C4-2B (cell line): ENCODE measurements around the gene CEP152.

ENCODE experiments used
- H3K27ac ChIP-seq: fragments of 450-650 bp; 2 replicates; pipeline ENCODE4 v1.5.1; 2017
- ZFX ChIP-seq: fragments of 450-650 bp; IDR thresholded peaks from 2 replicates; pipeline ENCODE4 v1.6.1; 2017
- TF ChIP-seq, protein P1 (sequence below): fragments of 450-650 bp; conservative IDR thresholded peaks from 2 replicates; pipeline ENCODE4 v1.5.1; 2017; ENCODE audit warnings: mild to moderate bottlenecking

CEP152 gene

DNA sequence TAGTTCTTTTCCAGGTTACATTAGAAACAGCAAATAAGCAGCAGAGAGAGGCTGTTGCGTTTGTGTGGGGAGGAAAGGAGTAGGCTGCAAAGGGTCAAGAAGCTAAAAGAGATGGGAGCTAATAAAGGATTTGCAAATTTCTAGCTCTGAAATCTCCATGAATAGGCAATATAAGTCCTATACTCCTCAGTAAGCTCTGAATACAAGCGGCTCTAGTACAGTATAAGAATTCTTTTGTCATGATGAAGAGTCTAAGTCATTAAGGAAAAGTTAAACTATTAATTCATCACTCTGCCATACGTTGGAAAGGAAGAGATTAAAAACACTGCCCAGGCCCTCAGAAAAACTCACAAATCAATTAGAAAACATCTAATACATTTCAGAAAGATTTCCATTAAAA, 59.3 kb downstream of the CEP152 start:
- no peak overlapping the region for H3K27ac ChIP-seq
- TF ChIP-seq, protein P1, sequence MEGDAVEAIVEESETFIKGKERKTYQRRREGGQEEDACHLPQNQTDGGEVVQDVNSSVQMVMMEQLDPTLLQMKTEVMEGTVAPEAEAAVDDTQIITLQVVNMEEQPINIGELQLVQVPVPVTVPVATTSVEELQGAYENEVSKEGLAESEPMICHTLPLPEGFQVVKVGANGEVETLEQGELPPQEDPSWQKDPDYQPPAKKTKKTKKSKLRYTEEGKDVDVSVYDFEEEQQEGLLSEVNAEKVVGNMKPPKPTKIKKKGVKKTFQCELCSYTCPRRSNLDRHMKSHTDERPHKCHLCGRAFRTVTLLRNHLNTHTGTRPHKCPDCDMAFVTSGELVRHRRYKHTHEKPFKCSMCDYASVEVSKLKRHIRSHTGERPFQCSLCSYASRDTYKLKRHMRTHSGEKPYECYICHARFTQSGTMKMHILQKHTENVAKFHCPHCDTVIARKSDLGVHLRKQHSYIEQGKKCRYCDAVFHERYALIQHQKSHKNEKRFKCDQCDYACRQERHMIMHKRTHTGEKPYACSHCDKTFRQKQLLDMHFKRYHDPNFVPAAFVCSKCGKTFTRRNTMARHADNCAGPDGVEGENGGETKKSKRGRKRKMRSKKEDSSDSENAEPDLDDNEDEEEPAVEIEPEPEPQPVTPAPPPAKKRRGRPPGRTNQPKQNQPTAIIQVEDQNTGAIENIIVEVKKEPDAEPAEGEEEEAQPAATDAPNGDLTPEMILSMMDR, result no peak
- TF ChIP-seq ZFX, result no peak

DNA sequence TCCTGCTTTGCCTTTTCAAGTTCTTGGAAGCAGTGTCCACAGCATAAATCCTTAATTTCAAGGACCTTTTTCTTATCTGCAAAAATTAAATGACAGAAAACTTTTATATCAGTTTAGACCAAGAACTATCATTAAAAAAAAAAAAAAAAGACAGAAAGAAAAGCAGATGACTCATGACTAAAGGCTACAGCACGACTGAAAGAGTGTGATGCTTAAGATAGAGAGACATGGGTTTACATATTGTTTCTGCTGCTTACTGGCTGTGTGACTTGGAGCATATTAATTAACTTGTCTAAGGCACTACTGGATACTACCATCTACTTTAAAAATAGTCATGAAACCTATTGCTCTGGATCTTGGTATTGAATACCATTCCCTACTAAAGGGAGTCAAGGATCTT, 62.3 kb downstream of the CEP152 start:
- TF ChIP-seq ZFX, result no peak
- TF ChIP-seq, protein P1, result no peak
- no peak overlapping the region for H3K27ac ChIP-seq

DNA sequence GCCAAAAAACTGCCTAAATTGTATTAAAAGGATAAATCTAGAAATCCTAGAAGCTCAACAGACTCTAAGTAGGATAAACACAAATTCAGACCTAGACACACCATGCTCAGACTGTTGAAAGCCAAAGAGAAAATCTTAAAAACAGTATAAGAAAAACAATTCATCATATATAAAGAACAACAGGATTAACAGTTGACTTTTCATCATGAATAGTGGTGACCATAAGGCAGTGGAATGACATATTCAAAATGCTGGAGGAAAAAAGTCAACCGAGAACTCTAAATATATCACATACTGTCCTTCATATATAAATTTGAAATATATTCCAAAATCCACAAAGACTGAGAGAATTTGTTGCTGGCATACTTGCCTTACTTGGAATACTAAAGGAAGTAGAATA, 77.3 kb downstream of the CEP152 start:
- no peak overlapping the region for H3K27ac ChIP-seq
- TF ChIP-seq, protein P1, result no peak
- no peak for TF ChIP-seq ZFX

DNA sequence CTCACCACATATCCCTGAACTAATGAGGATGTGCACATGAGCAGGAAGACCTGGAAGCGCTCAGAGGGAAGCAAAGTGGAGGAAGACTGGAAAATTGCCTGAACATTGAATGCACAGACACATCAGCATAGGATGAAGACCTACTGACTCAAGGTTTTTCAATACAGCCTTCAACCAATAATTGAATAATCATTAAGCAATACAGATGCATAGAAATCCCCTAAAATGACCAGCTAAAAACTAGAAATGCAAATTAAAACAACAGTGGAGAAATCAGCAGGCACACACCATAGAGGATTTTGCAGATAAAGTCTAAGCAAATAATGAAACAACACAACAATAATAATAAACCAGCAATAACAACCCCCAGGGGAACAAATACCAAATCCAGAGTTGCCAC, 80.4 kb downstream of the CEP152 start:
- TF ChIP-seq ZFX, result no peak
- TF ChIP-seq, protein P1, result no peak
- H3K27ac ChIP-seq, result no peak overlapping the region

DNA sequence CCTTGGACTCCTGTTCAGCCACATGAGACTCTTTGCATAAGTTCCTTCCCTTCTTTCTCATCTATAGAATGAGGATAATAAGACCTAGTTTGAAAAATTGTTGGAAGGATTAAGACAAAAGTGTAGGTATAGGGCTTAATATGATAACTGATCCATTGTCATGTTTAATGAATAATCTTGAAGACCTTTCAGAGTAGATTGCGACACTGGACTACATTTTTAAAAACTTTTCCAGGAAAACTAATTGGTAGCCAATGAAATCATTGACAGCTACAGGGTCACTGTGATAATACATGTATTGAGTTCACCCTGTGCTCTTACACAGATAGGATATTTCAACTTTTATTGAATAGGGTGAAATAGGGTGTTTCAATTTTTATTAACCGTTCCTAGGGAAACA, 86.9 kb downstream of the CEP152 start:
- no peak for TF ChIP-seq ZFX
- TF ChIP-seq, protein P1, result no peak

DNA sequence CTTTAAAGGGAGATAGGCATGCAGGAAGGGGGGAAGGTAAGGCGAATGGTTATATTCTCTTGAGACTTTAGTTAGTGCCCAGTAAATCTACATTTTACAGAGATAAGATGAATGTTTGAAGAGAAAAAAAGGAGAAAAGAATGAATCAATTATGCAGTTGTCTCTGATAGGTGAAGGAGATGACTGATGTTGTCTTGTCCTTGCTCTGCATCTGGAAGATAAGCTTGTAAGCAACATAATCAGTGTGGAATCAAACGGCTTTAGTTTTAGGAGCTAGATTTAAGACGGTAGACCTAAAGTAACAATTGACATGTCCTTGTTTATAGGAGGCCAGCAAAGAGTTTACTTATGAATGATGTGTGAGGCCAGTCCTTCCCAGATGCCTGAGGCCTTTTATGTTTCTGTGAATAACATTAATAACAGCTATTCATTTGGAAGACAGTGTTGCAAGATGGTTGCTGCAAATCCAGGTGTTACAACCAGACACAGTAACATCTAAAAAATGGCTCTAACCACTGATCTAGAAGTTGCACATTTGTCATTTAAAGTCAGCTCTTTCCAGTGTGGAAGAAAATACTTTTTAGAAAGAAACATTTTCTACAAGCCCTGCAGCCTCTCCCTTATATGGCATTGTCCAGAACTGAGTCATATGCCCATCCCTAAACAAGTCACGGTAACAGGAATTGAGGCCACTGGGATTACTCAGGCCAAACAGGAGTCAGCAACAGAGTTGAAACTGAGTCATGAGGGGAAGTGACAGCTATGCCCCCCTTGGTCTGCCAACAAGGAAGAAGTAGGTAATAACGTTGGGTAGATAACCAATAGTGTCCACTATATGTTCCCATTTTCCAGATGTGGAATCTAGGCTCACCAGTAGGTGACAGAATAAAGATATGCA, 87.9 kb downstream of the CEP152 start:
- TF ChIP-seq, protein P1, result no peak
- TF ChIP-seq ZFX, result no peak
- no peak overlapping the region for H3K27ac ChIP-seq

More for the DNA sequence above, 86.9 kb downstream of the CEP152 start:
- H3K27ac ChIP-seq, result no peak overlapping the region

DNA sequence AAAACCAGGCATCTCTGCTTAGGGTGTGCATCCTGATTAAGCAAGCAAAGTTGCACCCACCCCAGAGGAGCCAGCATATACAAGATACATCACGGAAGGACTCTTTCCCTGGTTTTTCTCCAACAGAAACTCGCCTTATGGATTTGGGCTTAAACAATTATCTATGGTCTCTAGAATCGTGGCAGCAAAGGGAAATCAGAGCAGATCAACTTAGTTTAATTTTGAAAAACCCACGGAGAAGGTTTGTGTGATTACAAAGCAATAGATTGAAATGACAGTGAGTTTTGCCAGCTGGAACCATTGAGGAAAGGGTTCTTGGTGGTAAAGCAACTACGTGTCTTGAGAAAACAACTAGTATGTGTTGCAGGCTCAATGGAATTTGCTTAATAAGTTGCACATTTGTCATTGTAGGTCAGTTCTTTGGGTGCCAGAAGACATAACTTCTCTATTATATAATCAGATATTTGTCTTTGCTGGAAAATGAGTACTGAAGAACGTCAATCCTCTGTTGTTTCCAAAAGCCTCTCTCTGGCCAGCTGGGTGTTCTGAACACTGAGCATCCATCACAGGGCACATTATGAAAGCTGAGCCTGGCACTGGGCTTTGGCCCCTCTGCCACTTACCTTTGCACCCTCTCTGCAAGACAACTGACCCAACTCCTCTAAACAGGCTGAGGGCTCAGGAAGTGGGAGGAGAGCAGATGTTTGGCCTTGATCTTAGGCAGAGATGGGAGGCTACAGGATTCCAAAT, 89.6 kb downstream of the CEP152 start:
- TF ChIP-seq, protein P1, result no peak
- no peak for TF ChIP-seq ZFX
- H3K27ac ChIP-seq, result no peak overlapping the region
